ENCODE measurements around the gene FEZ2.

The FEZ2 gene

DNA sequence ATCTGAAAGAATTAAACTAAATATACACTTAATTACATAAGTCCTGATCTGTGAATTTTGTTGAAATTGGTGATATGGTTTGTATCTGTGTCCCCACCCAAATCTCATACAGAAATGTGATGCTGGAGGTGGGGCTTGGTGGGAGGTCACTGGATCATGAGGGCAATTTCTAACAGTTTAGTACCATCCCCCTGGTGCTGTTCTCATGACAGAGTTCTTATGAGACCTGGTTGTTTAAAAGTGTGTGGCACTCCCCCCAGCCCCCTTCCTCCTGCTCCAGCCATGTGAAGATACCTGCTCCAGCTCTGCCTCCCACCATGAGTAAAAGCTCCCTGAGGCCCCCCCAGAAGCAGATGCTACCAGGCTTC, 18.7 kb downstream of the FEZ2 start:
- Histone ChIP-seq H3K9me3 (no peaks in the 10 kb centered on the region), H3K27ac (no peak overlapping the region), H3K27me3 (no peaks in the 10 kb centered on the region), H3K4me3 (no peak overlapping the region), H3K36me3 (peaks cover 40 to 55% (median 52%) of the 10 kb centered on the region in 3 donors), H3K4me1 (peaks cover 0 to 8% (median 0%) of the 10 kb centered on the region in 4 donors)
- DNase-seq: no peak
- no peak for TF ChIP-seq CTCF (IDR thresholded peaks at IDR 0.05)
- intact Hi-C loops (cut with DNase I; ENCODE audit: low total_unique reads): no loop called here

GRCh38 chr2:36578343-36579296, 19.3 kb downstream of the FEZ2 start:
- Histone ChIP-seq H3K4me1 (peaks cover 0 to 8% (median 0%) of the 10 kb centered on the region in 4 donors), H3K27me3 (no peaks in the 10 kb centered on the region), H3K4me3 (no peak overlapping the region), H3K36me3 (peaks cover 40 to 50% (median 47%) of the 10 kb centered on the region in 3 donors), H3K27ac (no peak overlapping the region), H3K9me3 (no peaks in the 10 kb centered on the region)
- TF ChIP-seq CTCF (IDR thresholded peaks at IDR 0.05): no peak
- intact Hi-C loops (cut with DNase I; ENCODE audit: low total_unique reads): no loop called here
- no peak for DNase-seq

- Histone ChIP-seq H3K27me3 (no peaks in the 10 kb centered on the region), H3K9me3 (no peaks in the 10 kb centered on the region), H3K36me3 (peaks cover 40 to 55% (median 45%) of the 10 kb centered on the region in 3 donors), H3K4me3 (no peak overlapping the region), H3K27ac (no peak overlapping the region), H3K4me1 (peaks cover 0 to 8% (median 0%) of the 10 kb centered on the region in 4 donors)
- no peak for DNase-seq
- intact Hi-C loops (cut with DNase I; ENCODE audit: low total_unique reads): no loop called here
- TF ChIP-seq CTCF (IDR thresholded peaks at IDR 0.05): no peak
These were observed 20.1 kb downstream of the FEZ2 start for GRCh38 chr2:36577884-36578283.

- no peak for TF ChIP-seq CTCF (IDR thresholded peaks at IDR 0.05)
- H3K4me1 ChIP-seq: peaks cover 0 to 8% (median 2%) of the 10 kb centered on the region in 4 donors
- no peak for DNase-seq
- no peaks in the 10 kb centered on the region for H3K27me3 ChIP-seq
- no peak overlapping the region for H3K27ac ChIP-seq
- no peak overlapping the region for H3K4me3 ChIP-seq
- no peaks in the 10 kb centered on the region for H3K9me3 ChIP-seq
- intact Hi-C loops (cut with DNase I; ENCODE audit: low total_unique reads): no loop called here
- H3K36me3 ChIP-seq: peaks cover 16 to 34% (median 26%) of the 10 kb centered on the region in 3 donors
These were observed 23.4 kb downstream of the FEZ2 start for GRCh38 chr2:36574560-36574959.

DNA sequence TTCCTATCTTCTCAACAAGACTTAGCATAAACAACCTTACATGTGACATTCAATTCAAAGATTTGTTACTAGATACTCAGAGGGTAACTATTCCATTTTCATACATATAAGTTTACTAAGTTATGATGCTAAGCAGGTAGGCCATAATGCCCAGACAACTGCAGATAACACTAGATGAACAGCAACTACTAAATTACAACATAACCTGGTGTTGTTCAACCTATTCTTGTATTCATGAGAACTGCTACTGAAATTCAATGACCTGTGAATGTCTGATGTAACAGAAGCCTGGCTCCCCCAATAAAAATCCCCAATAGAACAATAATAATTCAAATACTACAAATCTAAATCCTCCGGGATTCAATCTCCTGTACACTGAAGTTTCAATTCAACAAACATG, 24.8 kb downstream of the FEZ2 start:
- Histone ChIP-seq H3K27ac (no peak overlapping the region), H3K4me3 (no peak overlapping the region), H3K9me3 (no peaks in the 10 kb centered on the region), H3K4me1 (peaks cover 0 to 8% (median 3%) of the 10 kb centered on the region in 4 donors), H3K36me3 (peaks cover 4 to 20% (median 12%) of the 10 kb centered on the region in 3 donors), H3K27me3 (no peaks in the 10 kb centered on the region)
- no peak for DNase-seq
- intact Hi-C loops (cut with DNase I; ENCODE audit: low total_unique reads): no loop called here
- TF ChIP-seq CTCF (IDR thresholded peaks at IDR 0.05): no peak
